ENCODE data around the gene TACC2.

TACC2 gene

GRCh38 chr10:122191936-122192541, 203.1 kb downstream of the TACC2 start:
- H3F3A ChIP-seq (ENCODE audit: insufficient read depth), result no peaks in the 10 kb centered on the region
- H3K9ac ChIP-seq (ENCODE audit: low read length), result no peak overlapping the region
- H3K27me3 ChIP-seq (ENCODE audit: low read length), result no peaks in the 10 kb centered on the region
- H2AFZ ChIP-seq (ENCODE audit: low read depth, low read length, severe bottlenecking), result no peak overlapping the region
- H3K79me2 ChIP-seq (ENCODE audit: insufficient read depth, low read length), result no peaks in the 10 kb centered on the region
- H3K27ac ChIP-seq (ENCODE audit: low read depth, low read length), result no peak overlapping the region
- H3K4me2 ChIP-seq (ENCODE audit: low read depth, low read length, poor library complexity, severe bottlenecking), result no peak overlapping the region
- H3K9me3 ChIP-seq (ENCODE audit: insufficient read depth, low read length), result no peaks in the 10 kb centered on the region
- TF ChIP-seq EZH2phosphoT487 (conservative IDR thresholded peaks at IDR 0.05; ENCODE audit: low read length), result no peak
- TF ChIP-seq, protein P1, sequence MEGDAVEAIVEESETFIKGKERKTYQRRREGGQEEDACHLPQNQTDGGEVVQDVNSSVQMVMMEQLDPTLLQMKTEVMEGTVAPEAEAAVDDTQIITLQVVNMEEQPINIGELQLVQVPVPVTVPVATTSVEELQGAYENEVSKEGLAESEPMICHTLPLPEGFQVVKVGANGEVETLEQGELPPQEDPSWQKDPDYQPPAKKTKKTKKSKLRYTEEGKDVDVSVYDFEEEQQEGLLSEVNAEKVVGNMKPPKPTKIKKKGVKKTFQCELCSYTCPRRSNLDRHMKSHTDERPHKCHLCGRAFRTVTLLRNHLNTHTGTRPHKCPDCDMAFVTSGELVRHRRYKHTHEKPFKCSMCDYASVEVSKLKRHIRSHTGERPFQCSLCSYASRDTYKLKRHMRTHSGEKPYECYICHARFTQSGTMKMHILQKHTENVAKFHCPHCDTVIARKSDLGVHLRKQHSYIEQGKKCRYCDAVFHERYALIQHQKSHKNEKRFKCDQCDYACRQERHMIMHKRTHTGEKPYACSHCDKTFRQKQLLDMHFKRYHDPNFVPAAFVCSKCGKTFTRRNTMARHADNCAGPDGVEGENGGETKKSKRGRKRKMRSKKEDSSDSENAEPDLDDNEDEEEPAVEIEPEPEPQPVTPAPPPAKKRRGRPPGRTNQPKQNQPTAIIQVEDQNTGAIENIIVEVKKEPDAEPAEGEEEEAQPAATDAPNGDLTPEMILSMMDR (IDR thresholded peaks at IDR 0.05; ENCODE audit: insufficient read depth, low read length, poor library complexity, severe bottlenecking), result no peak
- no peaks in the 10 kb centered on the region for H4K20me1 ChIP-seq (ENCODE audit: low read depth, low read length)
- H3K36me3 ChIP-seq (ENCODE audit: low read length), result no peaks in the 10 kb centered on the region
- no peaks in the 10 kb centered on the region for H3K9me2 ChIP-seq (replicated peaks; ENCODE audit: insufficient read depth, low read length)
- no peak overlapping the region for H3K4me3 ChIP-seq (ENCODE audit: insufficient read depth, low read length, poor library complexity, severe bottlenecking)

DNA sequence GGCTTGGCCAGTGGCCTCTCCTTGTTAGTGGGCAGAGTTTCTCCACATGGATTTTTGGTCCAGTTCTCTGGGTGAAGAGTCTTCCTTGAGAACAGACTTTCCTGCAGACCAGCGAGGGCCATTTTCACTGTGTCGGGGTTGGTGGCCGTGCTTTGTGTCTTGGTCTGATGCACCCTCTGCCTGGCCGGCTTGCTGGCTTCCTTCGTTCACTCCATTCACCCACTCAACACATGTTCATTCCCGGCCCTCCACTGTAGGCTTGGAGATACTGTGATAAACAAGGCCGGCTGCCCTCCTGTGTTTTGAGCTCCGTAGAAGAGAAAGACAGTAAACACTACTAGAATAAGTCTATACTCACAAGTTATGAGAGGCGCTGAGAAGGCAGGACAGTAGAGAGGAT, 205.3 kb downstream of the TACC2 start:
- Histone ChIP-seq H3K9ac (ENCODE audit: low read length) (no peak overlapping the region), H3K9me3 (ENCODE audit: insufficient read depth, low read length) (no peaks in the 10 kb centered on the region), H3K36me3 (ENCODE audit: low read length) (no peaks in the 10 kb centered on the region), H3K27ac (ENCODE audit: low read depth, low read length) (no peak overlapping the region), H3K4me3 (ENCODE audit: insufficient read depth, low read length, poor library complexity, severe bottlenecking) (no peak overlapping the region), H3K79me2 (ENCODE audit: insufficient read depth, low read length) (no peaks in the 10 kb centered on the region), H3K9me2 (replicated peaks; ENCODE audit: insufficient read depth, low read length) (no peaks in the 10 kb centered on the region), H3K27me3 (ENCODE audit: low read length) (no peaks in the 10 kb centered on the region), H2AFZ (ENCODE audit: low read depth, low read length, severe bottlenecking) (no peak overlapping the region), H3F3A (ENCODE audit: insufficient read depth) (no peaks in the 10 kb centered on the region), H3K4me2 (ENCODE audit: low read depth, low read length, poor library complexity, severe bottlenecking) (no peak overlapping the region), H4K20me1 (ENCODE audit: low read depth, low read length) (no peaks in the 10 kb centered on the region)
- TF ChIP-seq EZH2phosphoT487 (conservative IDR thresholded peaks at IDR 0.05; ENCODE audit: low read length), result no peak
- TF ChIP-seq, protein P1 (IDR thresholded peaks at IDR 0.05; ENCODE audit: insufficient read depth, low read length, poor library complexity, severe bottlenecking), result no peak

DNA sequence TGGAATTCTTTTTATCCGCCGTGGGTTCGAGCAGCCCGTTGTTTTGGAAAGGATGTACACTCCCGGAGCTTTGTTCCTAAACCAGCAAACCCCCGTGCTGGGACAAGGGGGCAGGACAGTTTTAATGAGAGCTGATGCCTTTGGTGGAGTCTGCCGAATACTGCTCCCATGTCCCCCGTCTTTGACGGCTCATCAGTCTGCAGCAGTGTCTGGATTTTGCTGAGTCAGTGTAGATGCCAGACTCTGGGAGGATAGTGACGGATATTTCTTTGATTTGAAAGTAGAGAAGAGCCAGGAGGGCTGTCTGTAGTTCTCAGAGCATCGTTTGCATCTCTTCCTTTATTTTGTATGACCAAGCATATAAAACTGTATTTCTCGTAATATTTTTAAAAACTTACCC, 207.3 kb downstream of the TACC2 start:
- no peaks in the 10 kb centered on the region for H3K79me2 ChIP-seq (ENCODE audit: insufficient read depth, low read length)
- no peak overlapping the region for H3K4me3 ChIP-seq (ENCODE audit: insufficient read depth, low read length, poor library complexity, severe bottlenecking)
- H3K9me3 ChIP-seq (ENCODE audit: insufficient read depth, low read length), result no peaks in the 10 kb centered on the region
- no peak overlapping the region for H3K4me2 ChIP-seq (ENCODE audit: low read depth, low read length, poor library complexity, severe bottlenecking)
- H2AFZ ChIP-seq (ENCODE audit: low read depth, low read length, severe bottlenecking), result no peak overlapping the region
- no peaks in the 10 kb centered on the region for H3K9me2 ChIP-seq (replicated peaks; ENCODE audit: insufficient read depth, low read length)
- TF ChIP-seq EZH2phosphoT487 (conservative IDR thresholded peaks at IDR 0.05; ENCODE audit: low read length), result no peak
- TF ChIP-seq, protein P1 (IDR thresholded peaks at IDR 0.05; ENCODE audit: insufficient read depth, low read length, poor library complexity, severe bottlenecking), result no peak
- H3K9ac ChIP-seq (ENCODE audit: low read length), result no peak overlapping the region
- H3F3A ChIP-seq (ENCODE audit: insufficient read depth), result no peaks in the 10 kb centered on the region
- no peaks in the 10 kb centered on the region for H3K27me3 ChIP-seq (ENCODE audit: low read length)
- no peak overlapping the region for H3K27ac ChIP-seq (ENCODE audit: low read depth, low read length)
- no peaks in the 10 kb centered on the region for H4K20me1 ChIP-seq (ENCODE audit: low read depth, low read length)
- H3K36me3 ChIP-seq (ENCODE audit: low read length), result no peaks in the 10 kb centered on the region
